SK-N-SH treated with all-trans-retinoic acid at 6 μM for 48 hours (cell line): ENCODE results near the gene CTDSP2.

Experiments
- ATAC-seq: fragments of 200-7000 bp; cut with Tn5 transposase; 3 replicates; pipeline ENCODE4 v1.9.1; 2020; ENCODE audit warnings: mild to moderate bottlenecking, moderate library complexity
- ARNTL ChIP-seq: fragments of 450-650 bp; formaldehyde crosslinking; IDR thresholded peaks from 2 replicates; pipeline ENCODE4 v1.5.0; 2020; ENCODE audit warnings: low read depth, mild to moderate bottlenecking, moderate library complexity, borderline replicate concordance
- BACH2 ChIP-seq: fragments of 250-450 bp; sonication (Bioruptor Pico); IDR thresholded peaks from 2 replicates; pipeline ENCODE4 v1.9.0; 2021; ENCODE audit warnings: mild to moderate bottlenecking, borderline replicate concordance
- CSDC2 ChIP-seq: fragments of 250-450 bp; sonication (Bioruptor Pico); IDR thresholded peaks from 2 replicates; pipeline ENCODE4 v1.5.0; 2020; ENCODE audit warnings: mild to moderate bottlenecking, moderate library complexity
- CSRNP3 ChIP-seq: fragments of 250-450 bp; sonication (Bioruptor Pico); IDR thresholded peaks from 2 replicates; pipeline ENCODE4 v1.5.1; 2021; ENCODE audit warnings: mild to moderate bottlenecking, moderate library complexity
- ESRRG ChIP-seq: fragments of 250-450 bp; sonication (Bioruptor Pico); IDR thresholded peaks from 2 replicates; pipeline ENCODE4 v1.6.1; 2021; ENCODE audit warnings: mild to moderate bottlenecking
- GLIS3 ChIP-seq: fragments of 250-450 bp; sonication (Bioruptor Pico); IDR thresholded peaks from 2 replicates; pipeline ENCODE4 v1.5.0; 2020; ENCODE audit warnings: mild to moderate bottlenecking, moderate library complexity
- ISL1 ChIP-seq: fragments of 250-450 bp; sonication (Bioruptor Pico); IDR thresholded peaks from 2 replicates; pipeline ENCODE4 v2.1.2; 2022; ENCODE audit warnings: mild to moderate bottlenecking, moderate library complexity
- OSR1 ChIP-seq: fragments of 250-450 bp; sonication (Bioruptor Pico); IDR thresholded peaks from 2 replicates; pipeline ENCODE4 v1.8.0; 2022; ENCODE audit warnings: moderate library complexity, mild to moderate bottlenecking, inconsistent platforms
- PATZ1 ChIP-seq: fragments of 250-450 bp; sonication (Bioruptor Pico); IDR thresholded peaks from 2 replicates; pipeline ENCODE4 v1.8.0; 2020; ENCODE audit warnings: mild to moderate bottlenecking, moderate library complexity, borderline replicate concordance
- PPARA ChIP-seq: fragments of 250-450 bp; sonication (Bioruptor Pico); IDR thresholded peaks from 2 replicates; pipeline ENCODE4 v1.5.0; 2020; ENCODE audit warnings: mild to moderate bottlenecking, borderline replicate concordance
- RARB ChIP-seq: fragments of 250-450 bp; sonication (Bioruptor Pico); IDR thresholded peaks from 2 replicates; pipeline ENCODE4 v1.8.0; 2021; ENCODE audit warnings: mild to moderate bottlenecking, moderate library complexity
- SNAI2 ChIP-seq: fragments of 250-450 bp; sonication (Bioruptor Pico); IDR thresholded peaks from 2 replicates; pipeline ENCODE4 v1.5.0; 2020; ENCODE audit warnings: mild to moderate bottlenecking, moderate library complexity
- TCF4 ChIP-seq: fragments of 250-450 bp; sonication (Bioruptor Pico); IDR thresholded peaks from 2 replicates; pipeline ENCODE4 v1.8.0; 2021; ENCODE audit warnings: mild to moderate bottlenecking, moderate library complexity, borderline replicate concordance
- TOX ChIP-seq: fragments of 250-450 bp; sonication (Bioruptor Pico); IDR thresholded peaks from 2 replicates; pipeline ENCODE4 v1.8.0; 2021; ENCODE audit warnings: mild to moderate bottlenecking, moderate library complexity, borderline replicate concordance
- ZC3H10 ChIP-seq: fragments of 250-450 bp; sonication (Bioruptor Pico); IDR thresholded peaks from 2 replicates; pipeline ENCODE4 v1.5.1; 2021; ENCODE audit warnings: mild to moderate bottlenecking, moderate library complexity
- ZFP3 ChIP-seq: fragments of 250-450 bp; sonication (Bioruptor Pico); IDR thresholded peaks from 2 replicates; pipeline ENCODE4 v1.5.0; 2020; ENCODE audit warnings: mild to moderate bottlenecking, moderate library complexity
- ZFP30 ChIP-seq: fragments of 450-650 bp; formaldehyde crosslinking; IDR thresholded peaks from 2 replicates; pipeline ENCODE4 v1.5.0; 2022; ENCODE audit warnings: mild to moderate bottlenecking, moderate library complexity
- ZNF70 ChIP-seq: fragments of 450-650 bp; formaldehyde crosslinking; IDR thresholded peaks from 2 replicates; pipeline ENCODE4 v1.5.0; 2020; ENCODE audit warnings: mild to moderate bottlenecking, moderate library complexity
- ZNF8 ChIP-seq: fragments of 450-650 bp; formaldehyde crosslinking; IDR thresholded peaks from 2 replicates; pipeline ENCODE4 v1.5.0; 2020; ENCODE audit warnings: mild to moderate bottlenecking, moderate library complexity
- TF ChIP-seq, protein P1 (sequence below): fragments of 250-450 bp; sonication (Bioruptor Pico); IDR thresholded peaks from 2 replicates; pipeline ENCODE4 v1.5.0; 2020; ENCODE audit warnings: mild to moderate bottlenecking, moderate library complexity

The CTDSP2 gene

DNA sequence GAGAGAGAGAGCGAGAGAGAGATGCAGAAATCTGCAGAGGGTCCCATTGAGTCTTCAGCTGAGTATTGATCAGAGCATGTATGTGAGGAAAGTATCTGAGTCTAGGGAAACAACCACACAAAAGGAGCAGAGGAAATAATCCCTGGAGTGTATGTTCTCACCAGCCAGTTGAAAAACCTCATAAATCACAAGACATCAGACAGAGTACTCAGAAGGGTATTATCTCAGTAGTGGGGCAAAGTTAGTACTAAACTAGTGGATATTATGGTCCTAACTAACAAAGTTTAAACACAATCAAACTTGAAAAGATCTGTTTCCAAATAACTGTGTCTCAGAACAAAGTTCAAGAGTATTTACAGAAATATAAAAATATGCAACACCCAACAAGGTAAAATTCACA is 36.5 kb upstream of the CTDSP2 start (continued):
- TF ChIP-seq CSRNP3 (CRISPR knock-in tag), result no peak
- no peak for TF ChIP-seq RARB (CRISPR knock-in tag)
- no peak for TF ChIP-seq ZC3H10 (CRISPR knock-in tag)
- no peak for TF ChIP-seq ZNF70 (CRISPR knock-in tag)
- no peak for TF ChIP-seq ZFP30 (CRISPR knock-in tag)
- TF ChIP-seq, all 23 proteins: peak for 0

DNA sequence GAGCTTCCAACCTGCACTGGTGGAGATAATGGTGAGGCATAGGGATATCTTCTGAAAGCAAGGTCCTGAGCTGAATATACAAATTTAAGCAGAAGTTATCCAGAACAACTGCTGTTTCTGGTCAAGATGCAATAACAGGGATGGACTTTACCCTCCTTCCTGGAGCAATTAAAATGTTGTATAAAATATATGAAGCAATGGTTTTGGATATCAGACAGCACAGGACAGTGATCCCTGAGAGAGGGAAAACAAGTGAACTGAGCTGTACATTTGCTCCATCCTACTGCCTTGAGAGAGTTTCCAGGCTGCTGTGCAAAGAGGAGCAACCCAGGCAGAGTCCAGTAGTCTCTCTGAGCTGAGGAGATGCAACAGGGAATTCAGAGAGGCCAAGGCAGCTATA is 36.0 kb upstream of the CTDSP2 start:
- no peak for ATAC-seq
- no peak for TF ChIP-seq RARB (CRISPR knock-in tag)
- TF ChIP-seq ZFP3, result no peak
- TF ChIP-seq OSR1 (CRISPR knock-in tag), result no peak
- no peak for TF ChIP-seq GLIS3
- TF ChIP-seq ZNF70 (CRISPR knock-in tag), result no peak
- no peak for TF ChIP-seq PATZ1 (CRISPR knock-in tag)

- TF ChIP-seq ZFP30 (CRISPR knock-in tag) (no peak), ZNF8 (CRISPR knock-in tag) (no peak), CSRNP3 (CRISPR knock-in tag) (no peak), PATZ1 (CRISPR knock-in tag) (no peak), SNAI2 (CRISPR knock-in tag) (no peak), BACH2 (CRISPR knock-in tag) (no peak), ZFP3 (no peak), TCF4 (CRISPR knock-in tag) (no peak), RARB (CRISPR knock-in tag) (no peak), ISL1 (CRISPR knock-in tag) (no peak), PPARA (CRISPR knock-in tag) (no peak), ARNTL (no peak), TOX (CRISPR knock-in tag) (no peak), ESRRG (CRISPR knock-in tag) (no peak), CSDC2 (CRISPR knock-in tag) (no peak), ZNF70 (CRISPR knock-in tag) (no peak)
- peak; percentile 38; the same call in 2 of the 3 replicates for ATAC-seq
These were observed 34.9 kb upstream of the CTDSP2 start for GRCh38 chr12:57881475-57881874.

DNA sequence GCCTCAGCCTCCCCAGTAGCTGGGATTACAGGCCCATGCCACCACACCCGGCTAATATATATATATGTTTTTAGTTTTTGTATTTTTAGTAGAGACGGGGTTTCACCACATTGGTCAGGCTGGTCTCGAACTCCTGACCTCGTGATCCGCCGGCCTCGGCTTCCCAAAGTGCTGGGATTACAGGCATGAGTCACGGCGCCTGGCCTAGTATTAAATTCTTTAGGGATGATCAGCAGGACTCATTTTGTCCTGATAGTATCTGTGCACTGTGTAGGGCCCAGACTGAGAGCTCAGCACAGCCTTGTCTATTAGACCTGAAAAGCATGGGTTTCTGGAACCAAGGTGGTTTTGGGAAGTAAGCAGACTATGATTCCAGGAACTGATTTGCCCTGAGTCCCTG is 34.5 kb upstream of the CTDSP2 start:
- ATAC-seq, result peak; percentile 96
- 0 out of 2 replicates have a peak, but pooled peaks have one; percentile 12 for TF ChIP-seq ISL1 (CRISPR knock-in tag)

DNA sequence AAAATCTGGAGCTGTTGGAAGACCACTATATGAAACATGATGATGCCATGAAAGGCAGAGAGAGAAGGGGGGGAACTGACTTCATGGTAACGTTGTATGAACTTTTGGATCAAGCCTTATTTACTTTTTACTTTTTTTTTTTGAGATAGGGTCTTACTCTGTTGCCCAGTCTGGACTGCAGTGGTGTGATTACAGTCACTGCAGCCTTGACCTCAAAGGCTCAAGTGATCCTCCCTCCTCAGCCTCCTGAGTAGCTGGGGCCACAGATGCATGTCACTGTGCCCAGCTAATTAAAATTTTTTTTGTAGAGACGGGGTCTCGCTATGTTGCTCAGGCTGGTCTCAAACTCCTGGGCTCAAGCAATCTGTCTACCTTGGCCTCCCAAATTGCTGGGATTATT is 31.3 kb upstream of the CTDSP2 start:
- no peak for ATAC-seq
- no peak for TF ChIP-seq SNAI2 (CRISPR knock-in tag)
- no peak for TF ChIP-seq ZFP3
- no peak for TF ChIP-seq PATZ1 (CRISPR knock-in tag)
- TF ChIP-seq CSRNP3 (CRISPR knock-in tag), result no peak
- TF ChIP-seq, protein P1, sequence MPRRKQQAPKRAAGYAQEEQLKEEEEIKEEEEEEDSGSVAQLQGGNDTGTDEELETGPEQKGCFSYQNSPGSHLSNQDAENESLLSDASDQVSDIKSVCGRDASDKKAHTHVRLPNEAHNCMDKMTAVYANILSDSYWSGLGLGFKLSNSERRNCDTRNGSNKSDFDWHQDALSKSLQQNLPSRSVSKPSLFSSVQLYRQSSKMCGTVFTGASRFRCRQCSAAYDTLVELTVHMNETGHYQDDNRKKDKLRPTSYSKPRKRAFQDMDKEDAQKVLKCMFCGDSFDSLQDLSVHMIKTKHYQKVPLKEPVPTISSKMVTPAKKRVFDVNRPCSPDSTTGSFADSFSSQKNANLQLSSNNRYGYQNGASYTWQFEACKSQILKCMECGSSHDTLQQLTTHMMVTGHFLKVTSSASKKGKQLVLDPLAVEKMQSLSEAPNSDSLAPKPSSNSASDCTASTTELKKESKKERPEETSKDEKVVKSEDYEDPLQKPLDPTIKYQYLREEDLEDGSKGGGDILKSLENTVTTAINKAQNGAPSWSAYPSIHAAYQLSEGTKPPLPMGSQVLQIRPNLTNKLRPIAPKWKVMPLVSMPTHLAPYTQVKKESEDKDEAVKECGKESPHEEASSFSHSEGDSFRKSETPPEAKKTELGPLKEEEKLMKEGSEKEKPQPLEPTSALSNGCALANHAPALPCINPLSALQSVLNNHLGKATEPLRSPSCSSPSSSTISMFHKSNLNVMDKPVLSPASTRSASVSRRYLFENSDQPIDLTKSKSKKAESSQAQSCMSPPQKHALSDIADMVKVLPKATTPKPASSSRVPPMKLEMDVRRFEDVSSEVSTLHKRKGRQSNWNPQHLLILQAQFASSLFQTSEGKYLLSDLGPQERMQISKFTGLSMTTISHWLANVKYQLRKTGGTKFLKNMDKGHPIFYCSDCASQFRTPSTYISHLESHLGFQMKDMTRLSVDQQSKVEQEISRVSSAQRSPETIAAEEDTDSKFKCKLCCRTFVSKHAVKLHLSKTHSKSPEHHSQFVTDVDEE (CRISPR knock-in tag), result no peak
- no peak for TF ChIP-seq OSR1 (CRISPR knock-in tag)
